Mesenteric fat pad (tissue), 1 donor: ENCODE measurements around the gene ZGRF1. TPM values are rescaled to one million over a fixed set of nuclear protein-coding genes. Genes with fewer than 3 reads are reported as not detected.
"Not testable (repeated sequence)": the region's sequence is repeated elsewhere in the genome, so short reads cannot be mapped to it uniquely, and the experiment has no call there.

Experiments used
- DNase-seq: peaks from one replicate; pipeline ENCODE4 v3.0.0-alpha.2; 2020; ENCODE audit warnings: low spot score
- microRNA-seq: library from miRNA; unstranded; fragments of <30 nt; microRNA quantifications from one replicate; pipeline ENCODE4 v1.2.0, GENCODE V29; 2020; ENCODE audit warnings: borderline number of aligned reads
- total RNA-seq: library from RNA; stranded (reverse); fragmentation: NEBNext Ultra II Directional; extraction: Animal tissue kit (Norgen Biotek cat#: 25700); gene quantifications from one replicate; pipeline ENCODE4 v1.2.1, GENCODE V29; 2021
- donor health status: DM: yes; HTN: yes; CAD: no.

ZGRF1 gene
- total RNA-seq, 1 donor from 2014 or later: 2.2 TPM

DNA sequence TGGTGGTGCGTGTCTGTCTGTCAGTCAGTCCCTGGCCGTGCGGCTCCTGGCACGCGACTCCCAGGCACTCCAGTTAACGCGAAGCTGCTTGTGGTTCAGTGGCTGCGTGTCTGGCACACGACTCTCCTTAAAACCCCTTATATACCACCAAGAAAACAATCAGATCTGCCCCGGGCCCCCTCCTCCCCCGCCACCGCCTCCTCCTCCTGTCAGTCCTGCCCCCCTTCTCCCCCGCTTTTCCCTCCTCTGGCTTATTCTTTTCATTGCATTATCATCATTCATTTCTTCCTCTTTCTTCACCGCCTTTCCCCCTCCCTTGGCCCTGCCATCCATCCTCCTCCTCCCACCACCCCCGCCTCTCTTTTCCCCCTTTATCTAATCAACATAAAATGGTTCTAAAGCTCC lies 120.6 kb downstream of the ZGRF1 start, which contains the start of gene NEUROG2:
Gene NEUROG2 (minus strand): TSS at position 115 of the 405 bp plus-strand sequence. CDS start 705 bp downstream, outside the sequence.
- DNase-seq: no peak

DNA sequence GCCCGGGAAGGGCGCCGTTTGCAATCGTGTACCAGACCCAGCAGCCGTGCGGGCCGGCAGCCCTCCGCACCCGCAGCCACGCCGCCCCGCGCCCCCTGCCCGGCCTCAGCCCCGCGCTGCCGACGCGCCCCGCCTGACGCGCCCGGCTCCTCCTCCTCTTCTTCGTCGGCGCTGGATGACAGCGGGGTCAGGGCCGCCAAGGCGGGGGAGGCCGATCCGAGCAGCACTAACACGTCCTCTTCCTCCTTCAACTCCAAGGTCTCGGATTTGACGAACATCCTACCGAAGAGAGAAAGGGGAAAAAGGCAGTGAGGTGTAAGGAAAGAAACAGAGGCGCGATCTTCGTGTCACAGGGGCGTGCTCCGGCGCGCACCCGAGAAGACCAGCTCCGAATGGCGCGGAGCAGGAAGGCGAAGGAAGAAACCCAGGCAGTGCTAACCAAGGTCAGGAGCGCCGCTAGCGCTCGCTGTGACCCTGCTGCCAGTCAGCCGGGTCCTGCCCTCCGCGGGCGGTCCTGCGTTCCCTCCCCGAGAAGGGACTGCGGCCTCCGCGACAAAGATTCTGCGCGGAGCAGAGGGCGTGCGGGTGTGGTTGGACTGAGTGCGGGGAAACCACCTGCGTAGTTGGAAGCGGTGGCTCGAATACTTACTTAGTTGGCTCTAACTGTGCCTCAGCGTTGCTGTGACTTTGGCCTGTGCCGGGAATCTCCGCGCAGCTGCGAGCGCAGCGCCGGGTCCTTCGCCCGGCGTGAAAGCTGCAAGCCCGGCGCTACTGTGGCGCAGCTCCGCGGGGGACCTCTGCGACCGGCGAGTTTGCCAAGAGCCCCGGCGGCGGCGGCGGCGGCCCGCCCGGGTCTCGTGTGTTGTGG lies 121.3 kb downstream of the ZGRF1 start:
- no peak for DNase-seq

DNA sequence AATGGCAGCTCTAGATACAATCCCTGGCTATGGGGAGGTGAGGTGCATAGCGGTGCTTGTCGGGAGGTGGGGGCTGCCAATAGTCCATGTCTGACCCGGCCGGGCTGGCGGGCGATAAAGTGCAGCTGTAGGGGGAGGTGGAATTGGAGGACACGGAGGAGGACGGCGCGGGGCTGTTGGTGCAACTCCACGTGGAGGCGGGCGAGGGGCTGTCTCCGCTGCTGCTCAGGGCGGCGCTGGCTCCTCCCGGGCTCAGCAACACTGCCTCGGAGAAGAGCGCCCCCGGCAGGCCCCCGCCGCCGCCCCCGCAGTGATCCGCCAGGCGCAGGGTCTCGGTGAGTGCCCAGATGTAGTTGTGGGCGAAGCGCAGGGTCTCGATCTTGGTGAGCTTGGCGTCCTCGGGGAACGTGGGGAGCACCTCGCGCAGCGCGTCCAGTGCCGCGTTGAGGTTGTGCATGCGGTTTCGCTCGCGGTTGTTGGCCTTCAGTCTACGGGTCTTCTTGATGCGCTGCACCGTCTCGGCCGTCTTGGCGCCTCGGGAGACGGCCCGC lies 122.0 kb downstream of the ZGRF1 start:
- DNase-seq: no peak

DNA sequence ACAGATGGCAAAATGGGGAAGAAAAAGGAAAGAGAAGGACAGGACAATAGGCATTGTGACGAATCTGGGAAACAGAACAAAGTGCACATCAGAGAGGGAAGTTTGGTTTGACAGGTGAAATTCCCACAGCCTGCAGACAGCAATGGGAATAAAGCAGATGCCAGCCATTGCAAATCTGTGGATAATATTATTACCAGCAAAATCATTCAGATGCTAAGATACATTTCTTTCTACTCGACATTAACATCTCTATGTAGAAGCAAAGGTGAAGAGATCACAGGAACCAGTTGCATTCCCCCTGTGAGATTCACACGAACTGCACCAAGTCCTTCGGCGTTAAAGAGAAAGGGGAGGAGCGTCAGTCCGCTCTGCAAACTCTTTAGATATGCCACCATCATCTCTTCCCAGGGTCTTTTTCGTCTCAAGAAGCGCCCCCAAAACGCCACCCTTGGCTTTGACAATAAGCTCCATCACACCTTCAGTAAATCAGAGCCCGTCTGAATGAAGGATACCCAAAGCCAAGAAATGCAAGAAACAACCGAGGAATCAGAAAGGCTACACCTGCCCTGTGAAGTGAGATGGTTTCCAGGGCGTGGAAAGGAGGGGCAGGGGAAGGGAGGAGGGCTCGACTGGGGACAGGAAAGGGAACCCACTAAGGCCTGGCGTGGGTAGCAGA lies 122.6 kb downstream of the ZGRF1 start:
- no peak for DNase-seq

DNA sequence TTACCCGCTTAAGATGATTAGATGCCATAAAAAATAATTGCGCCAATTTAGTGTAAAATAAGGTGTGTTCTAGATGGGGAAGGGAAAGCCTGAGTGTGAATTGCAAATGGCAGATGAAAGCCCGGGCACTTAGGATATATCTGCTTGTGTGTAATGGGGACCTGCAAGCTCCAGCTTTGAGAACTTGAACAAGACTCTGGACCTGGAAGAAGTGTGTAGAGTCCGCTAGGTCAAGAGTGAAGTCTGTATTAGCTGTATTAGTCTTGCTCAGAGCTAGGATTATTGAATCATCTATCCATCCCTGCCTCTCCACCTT lies 124.9 kb downstream of the ZGRF1 start:
- DNase-seq: no peak

DNA sequence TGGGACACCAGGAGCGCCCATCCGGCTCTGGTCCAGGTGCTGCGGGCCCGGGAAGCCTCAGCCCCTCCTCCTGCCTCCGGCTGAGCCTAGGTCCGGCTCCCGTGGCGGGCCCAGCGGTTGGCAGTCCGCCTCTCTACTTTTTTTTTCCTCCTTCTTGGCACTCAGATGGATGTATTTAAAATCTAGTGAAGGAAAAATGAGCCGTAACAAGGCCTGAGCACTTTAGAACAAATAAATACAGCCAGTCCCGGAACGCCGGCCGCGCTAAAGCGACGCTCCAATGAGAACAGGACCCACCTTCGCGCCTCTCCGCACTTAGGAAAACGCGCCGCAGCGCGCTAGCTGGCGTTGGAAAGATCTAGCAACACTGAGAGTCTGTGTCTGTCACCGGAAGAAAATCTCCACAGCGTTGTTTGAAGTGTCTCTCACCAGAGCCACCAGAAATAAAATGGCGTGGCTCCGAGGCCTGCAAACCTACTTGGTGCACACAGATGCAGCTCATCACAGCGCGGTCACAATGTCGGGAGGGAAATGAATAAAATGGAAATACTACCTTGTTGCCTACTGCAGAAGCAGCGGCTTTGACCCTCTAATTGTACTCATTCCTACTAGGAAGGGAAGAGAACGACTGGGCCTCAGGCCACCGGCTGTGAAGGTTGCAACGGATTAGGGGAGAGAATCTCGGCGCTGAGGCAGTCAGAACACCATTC lies 125.5 kb downstream of the ZGRF1 start:
- DNase-seq: no peak

DNA sequence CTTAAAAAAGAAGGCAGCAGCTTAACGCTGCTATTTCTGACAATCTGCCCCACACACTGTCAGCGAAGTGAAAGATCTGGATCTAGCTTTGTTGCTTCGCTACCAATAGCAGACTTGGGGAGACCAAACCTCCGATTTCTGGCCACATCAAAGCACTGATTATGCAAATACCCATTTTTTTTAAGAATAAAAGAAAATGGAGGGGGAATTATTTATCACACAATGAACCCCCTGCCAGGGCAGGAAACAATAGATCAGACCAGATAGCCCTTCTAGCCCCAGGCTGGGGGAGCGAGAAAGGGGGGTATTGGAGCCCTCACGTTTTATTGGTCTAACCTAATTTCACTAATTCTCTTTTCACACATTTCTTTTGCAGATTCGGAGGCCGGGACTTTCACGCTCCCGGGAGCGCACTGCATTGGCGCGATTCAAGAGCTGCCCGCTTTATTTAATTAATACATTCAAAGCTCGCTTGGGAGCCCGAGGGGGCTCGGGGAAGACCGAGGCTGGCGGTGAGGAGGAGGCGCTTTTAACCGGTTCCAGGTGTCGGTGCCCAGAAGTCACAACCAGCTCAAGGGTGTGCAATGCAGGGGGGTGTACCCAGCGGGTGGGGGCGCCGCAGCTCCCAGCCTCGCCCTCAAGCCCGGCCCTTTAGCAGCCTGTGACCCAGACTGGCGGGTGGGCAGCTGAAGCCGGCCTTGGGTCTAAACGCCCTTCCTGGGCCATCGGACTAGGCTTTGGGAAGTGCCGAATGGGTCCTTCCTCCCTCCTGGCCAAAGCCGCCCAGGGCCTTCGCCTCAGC lies 126.2 kb downstream of the ZGRF1 start:
- DNase-seq: no peak

DNA sequence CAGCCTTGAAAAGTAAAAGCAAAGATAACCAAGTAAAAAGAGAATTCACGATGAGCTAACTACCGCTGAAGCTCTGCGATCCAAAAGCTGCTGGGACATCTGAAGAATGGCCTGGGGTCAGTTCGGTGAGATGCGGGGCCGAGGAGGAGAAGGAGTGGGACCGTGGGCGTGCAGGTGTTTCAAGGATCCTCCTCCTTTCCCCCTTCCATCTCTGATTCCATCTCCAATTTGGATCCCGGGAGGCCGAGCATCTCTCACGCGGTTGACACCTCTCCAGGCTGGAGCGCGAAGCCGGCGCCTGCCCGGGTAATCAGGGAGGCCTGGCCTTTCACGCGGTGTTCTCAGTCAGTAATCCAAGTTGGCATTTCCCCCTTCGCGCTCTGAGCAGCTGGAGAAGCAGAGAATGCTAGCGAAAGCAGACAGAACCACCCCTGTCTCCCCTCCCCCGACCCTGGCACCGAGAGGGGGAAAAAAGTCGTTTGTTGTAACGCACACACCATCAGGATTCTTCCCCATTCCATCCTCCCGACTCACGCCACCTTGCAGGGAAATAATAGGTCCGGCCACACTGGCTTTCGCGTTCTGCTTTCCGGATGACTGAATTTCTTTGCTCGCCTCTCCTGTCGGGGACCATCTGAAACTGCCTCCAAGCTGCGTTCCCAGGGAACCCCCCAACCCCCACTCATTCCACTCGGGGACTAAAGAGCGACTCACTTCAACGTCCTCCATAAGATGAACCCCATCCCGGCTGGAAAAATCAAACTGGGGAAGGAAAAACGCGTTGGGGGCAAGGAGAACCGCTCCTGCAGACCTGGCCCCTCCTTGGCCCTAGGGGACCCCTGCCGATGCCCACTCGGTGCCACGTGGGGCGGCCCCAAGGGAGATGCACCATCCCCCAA lies 127.2 kb downstream of the ZGRF1 start:
- no peak for DNase-seq

DNA sequence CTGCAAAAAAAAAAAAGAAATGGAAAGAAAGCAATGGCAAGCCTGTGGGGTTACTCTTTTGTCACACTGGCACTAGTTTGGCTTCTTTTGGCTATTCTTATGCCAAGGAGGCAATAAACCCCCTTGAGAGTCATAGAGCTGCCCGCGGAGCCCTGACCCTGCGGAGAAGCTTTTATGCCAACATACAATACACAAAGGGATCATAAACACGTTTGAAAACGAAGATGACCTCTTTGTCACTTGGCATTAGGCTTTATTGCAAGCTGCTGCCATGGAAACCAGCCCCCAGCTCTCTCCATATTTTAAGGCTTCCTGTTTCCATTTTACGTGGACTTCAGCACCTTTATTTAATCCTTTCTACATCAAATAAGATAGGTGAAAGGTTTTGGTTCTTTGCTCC lies 128.4 kb downstream of the ZGRF1 start:
- DNase-seq: no peak

DNA sequence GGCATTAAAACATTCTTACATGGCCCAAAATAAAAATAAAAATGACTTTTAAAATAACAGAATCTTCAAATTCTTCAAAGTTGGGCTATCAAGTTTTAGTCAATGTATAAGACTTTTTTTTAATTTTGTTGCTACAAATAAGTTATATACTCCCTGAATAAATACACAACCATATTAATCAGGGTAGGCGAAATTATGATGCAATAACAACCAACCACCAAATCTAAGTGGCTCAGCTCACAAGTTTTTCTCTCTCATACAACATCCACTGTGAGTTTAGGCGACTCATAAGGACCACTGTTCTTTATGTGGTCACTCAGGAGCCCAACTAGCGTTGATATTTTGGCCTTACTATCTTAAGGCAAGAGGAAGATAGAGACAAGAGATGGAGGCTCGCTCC lies 131.9 kb downstream of the ZGRF1 start:
- no peak for DNase-seq

DNA sequence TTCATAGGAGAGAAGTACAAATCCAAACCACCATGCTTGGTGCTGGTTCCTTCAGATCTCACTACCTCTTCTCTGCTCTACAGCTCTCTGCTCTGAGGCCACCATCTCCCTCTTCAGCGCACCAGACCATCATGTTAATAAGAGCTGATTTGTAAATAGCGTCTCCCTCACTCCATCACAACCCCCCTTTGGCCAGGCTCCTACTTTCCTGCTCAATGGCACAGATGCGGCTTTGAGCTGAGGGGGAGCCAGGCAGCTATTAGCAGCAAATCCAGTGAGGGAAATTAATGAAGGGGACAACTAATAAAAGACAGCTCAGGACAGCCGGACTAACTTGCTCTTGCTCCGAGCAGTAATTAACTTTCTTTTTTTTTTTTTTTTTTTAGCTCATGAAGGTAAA lies 133.8 kb downstream of the ZGRF1 start:
- DNase-seq: no peak

DNA sequence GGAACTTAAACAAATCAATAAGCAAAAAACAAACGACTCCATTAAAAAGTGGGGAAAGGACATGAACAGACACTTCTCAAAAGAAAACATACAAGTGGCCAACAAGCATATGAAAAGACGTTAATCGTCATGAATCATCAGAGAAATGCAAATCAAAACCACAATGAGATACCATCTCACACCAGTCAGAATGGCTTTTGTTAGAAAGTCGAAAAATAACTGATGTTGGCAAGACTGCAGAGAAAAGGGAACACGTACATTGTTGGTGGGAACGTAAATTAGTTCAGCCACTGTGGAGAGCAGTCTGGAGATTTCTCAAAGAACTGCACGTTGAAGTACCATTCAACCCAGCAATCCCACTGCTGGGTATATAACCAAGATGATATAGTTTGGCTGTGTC lies 144.4 kb downstream of the ZGRF1 start:
- DNase-seq: no peak

DNA sequence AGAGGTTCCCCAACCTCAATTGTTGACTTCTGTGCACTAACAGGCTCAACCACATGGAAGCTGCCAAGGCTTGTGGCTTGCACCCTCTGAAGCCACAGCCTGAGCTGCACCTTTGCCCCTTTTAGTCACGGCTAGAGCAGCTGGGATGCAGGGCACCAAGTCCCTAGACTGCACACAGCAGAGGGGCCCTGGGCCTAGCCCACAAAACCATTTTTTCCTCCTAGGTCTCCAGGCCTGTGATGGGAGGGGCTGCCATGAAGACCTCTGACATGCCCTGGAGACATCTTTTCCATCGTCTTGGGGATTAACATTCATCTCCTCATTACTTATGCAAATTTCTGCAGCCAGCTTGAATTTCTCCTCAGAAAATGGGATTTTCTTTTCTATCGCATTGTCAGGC lies 145.9 kb downstream of the ZGRF1 start:
- DNase-seq: not testable (repeated sequence)

Small RNA genes lying within 50 kb of the gene (microRNA-seq; reads per million reads assigned to microRNA genes)
- gene MIR302A (2.9 reads per million), gene MIR302B (5.8 reads per million), gene MIR302C (not detected), gene MIR302D (2.2 reads per million), gene MIR367 (not detected)

Other genes starting within 250 kb of the ZGRF1 start
- not detected for gene NEUROG2, start 120.7 kb downstream of the ZGRF1 start, total RNA-seq
- 36.0 TPM for gene LARP7, start 234 bp upstream of the ZGRF1 start, total RNA-seq